Measurements from ENCODE around the gene LIMA1. TPM values are rescaled to one million over a fixed set of nuclear protein-coding genes. Genes with fewer than 3 reads are reported as not detected.

LIMA1 gene
- total and polyA plus RNA-seq, 2 of the 4 experiments (the other 2 are of a cell fraction) = 126 to 163 TPM

DNA sequence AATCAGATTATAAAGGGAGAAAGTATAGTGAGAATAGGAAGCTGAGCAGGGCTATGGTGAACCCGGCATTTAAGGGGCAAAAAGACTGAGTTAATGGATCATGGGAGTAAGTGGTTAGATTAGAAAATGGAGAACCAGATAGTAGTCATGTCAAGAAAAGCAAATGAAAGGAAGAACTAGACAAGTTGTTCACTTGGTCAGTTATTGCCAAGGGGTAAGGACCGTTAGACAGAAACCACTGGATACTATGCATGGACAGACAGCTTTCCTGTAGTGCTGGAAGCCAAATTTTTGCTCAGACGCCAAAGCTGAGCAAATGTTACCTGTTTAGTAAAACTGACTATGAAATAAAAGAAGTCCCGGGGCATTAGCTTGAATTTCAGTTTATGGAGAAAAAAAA lies 3.8 kb downstream of the LIMA1 start:
- Histone ChIP-seq H3K79me1 (ENCODE audit: low read depth in 1 of 2, low read length in 2 of 2) (peaks cover 9 to 20% of the 10 kb centered on the region in 2 experiments), H4K5ac (ENCODE audit: low read depth, low read length) (no peak overlapping the region), H3K4me2 (ENCODE audit: low read depth, low read length) (no peak overlapping the region), H2AK5ac (ENCODE audit: low read depth, low read length) (no peak overlapping the region), H3K18ac (ENCODE audit: low read depth, low read length) (no peak overlapping the region), H4K20me1 (ENCODE audit: insufficient read depth, low read length) (no peaks in the 10 kb centered on the region), H3K4me1 (ENCODE audit: control insufficient read depth, insufficient read depth, low read length) (peaks cover 7% of the 10 kb centered on the region; the same call in 1 of the 2 replicates), H2AK9ac (replicated peaks; ENCODE audit: low read depth, low read length, poor library complexity) (no peak overlapping the region), H4K8ac (ENCODE audit: low read depth in 2 of 2, low read length in 2 of 2) (no peak overlapping the region), H2BK20ac (ENCODE audit: low read depth, low read length) (no peak overlapping the region), H3K27me3 (ENCODE audit: control insufficient read depth, insufficient read depth, low read length) (no peaks in the 10 kb centered on the region), H2BK120ac (ENCODE audit: low read depth, low read length) (no peak overlapping the region), H3K4me3 (ENCODE audit: insufficient read depth, low read depth, low read length) (no peak overlapping the region), H3K14ac (replicated peaks; ENCODE audit: low read depth, low read length) (no peak overlapping the region), H3K9me1 (ENCODE audit: insufficient read depth, low read length) (peaks cover 9% of the 10 kb centered on the region; the same call in 1 of the 2 replicates), H4K91ac (ENCODE audit: insufficient read depth, low read depth, low read length) (no peak overlapping the region), H2AFZ (replicated peaks; ENCODE audit: low read length, poor library complexity) (no peak overlapping the region), H3K4ac (ENCODE audit: low read depth, low read length) (no peak overlapping the region), H3K23ac (ENCODE audit: low read depth, low read length) (no peak overlapping the region), H3K9ac (ENCODE audit: low read depth, low read length) (no peak overlapping the region), H2BK5ac (ENCODE audit: low read depth, low read length, poor library complexity, severe bottlenecking) (no peak overlapping the region), H3K9me3 (ENCODE audit: control insufficient read depth, insufficient read depth, low read length) (no peaks in the 10 kb centered on the region), H3K56ac (ENCODE audit: extremely low read depth, insufficient read depth, low read length) (no peak overlapping the region), H3K36me3 (ENCODE audit: control insufficient read depth, insufficient read depth, low read length) (no peaks in the 10 kb centered on the region), H3K27ac (ENCODE audit: insufficient read depth, low read length) (no peak overlapping the region), H2BK15ac (ENCODE audit: low read depth, low read length) (no peak overlapping the region)
- intact Hi-C loops (cut with micrococcal nuclease) = no loop called here
- BruUV-seq (replicated peaks) = no TSS peak
- in situ Hi-C loops (cut with MboI; ENCODE audit: low sequenced_read_pairs) = no loop called here
- ATAC-seq (ENCODE audit: low read depth) (no peak), DNase-seq (no peak)
- dilution Hi-C loops (cut with HindIII; ENCODE audit: low sequenced_read_pairs, unreplicated experiment) = no loop called here
- ChIA-PET CTCF (no interaction called here), POLR2A (ENCODE audit: unreplicated experiment) (interaction anchor here (0.6 kb wide), 1 partner anchor 37 kb away, joined by 4 read pairs; no protein-coding TSS in a partner anchor)
- 92% methylated on average over 2 of the region's 4 CpGs; no CpG with 5 or more reads in 1 of the 2 experiments for WGBS, 2 experiments (ENCODE audit: extremely low coverage in 2 of 2, insufficient read length in 1 of 2)
- no peak for TF ChIP-seq SMC3 (IDR thresholded peaks at IDR 0.05; ENCODE audit: low read depth, low read length)
- TF ChIP-seq, protein P1, sequence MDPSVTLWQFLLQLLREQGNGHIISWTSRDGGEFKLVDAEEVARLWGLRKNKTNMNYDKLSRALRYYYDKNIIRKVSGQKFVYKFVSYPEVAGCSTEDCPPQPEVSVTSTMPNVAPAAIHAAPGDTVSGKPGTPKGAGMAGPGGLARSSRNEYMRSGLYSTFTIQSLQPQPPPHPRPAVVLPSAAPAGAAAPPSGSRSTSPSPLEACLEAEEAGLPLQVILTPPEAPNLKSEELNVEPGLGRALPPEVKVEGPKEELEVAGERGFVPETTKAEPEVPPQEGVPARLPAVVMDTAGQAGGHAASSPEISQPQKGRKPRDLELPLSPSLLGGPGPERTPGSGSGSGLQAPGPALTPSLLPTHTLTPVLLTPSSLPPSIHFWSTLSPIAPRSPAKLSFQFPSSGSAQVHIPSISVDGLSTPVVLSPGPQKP (IDR thresholded peaks at IDR 0.05; ENCODE audit: borderline replicate concordance, low read depth, low read length) = no peak
- no peak for TF ChIP-seq RFX5 (IDR thresholded peaks at IDR 0.05; ENCODE audit: low read depth, low read length)
- TF ChIP-seq FOS (IDR thresholded peaks at IDR 0.05; ENCODE audit: low read depth, low read length) = no peak
- TF ChIP-seq RCOR1 (IDR thresholded peaks at IDR 0.05; ENCODE audit: insufficient replicate concordance, low read length) = no peak
- no peak for TF ChIP-seq CEBPB (IDR thresholded peaks at IDR 0.05; ENCODE audit: low read depth, low read length)
- no peak for TF ChIP-seq POLR2A (IDR thresholded peaks at IDR 0.05; ENCODE audit: low read depth, low read length)
- TF ChIP-seq, protein P2, sequence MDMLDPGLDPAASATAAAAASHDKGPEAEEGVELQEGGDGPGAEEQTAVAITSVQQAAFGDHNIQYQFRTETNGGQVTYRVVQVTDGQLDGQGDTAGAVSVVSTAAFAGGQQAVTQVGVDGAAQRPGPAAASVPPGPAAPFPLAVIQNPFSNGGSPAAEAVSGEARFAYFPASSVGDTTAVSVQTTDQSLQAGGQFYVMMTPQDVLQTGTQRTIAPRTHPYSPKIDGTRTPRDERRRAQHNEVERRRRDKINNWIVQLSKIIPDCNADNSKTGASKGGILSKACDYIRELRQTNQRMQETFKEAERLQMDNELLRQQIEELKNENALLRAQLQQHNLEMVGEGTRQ (IDR thresholded peaks at IDR 0.05; ENCODE audit: low read depth, low read length) = no peak
- TF ChIP-seq RAD21 (IDR thresholded peaks at IDR 0.05; ENCODE audit: low read length) = no peak
- no peak for TF ChIP-seq MAFK (IDR thresholded peaks at IDR 0.05; ENCODE audit: low read depth, low read length)
- no peak for TF ChIP-seq CHD1 (IDR thresholded peaks at IDR 0.05; ENCODE audit: low read depth, low read length)
- no peak for TF ChIP-seq NFE2L2 (IDR thresholded peaks at IDR 0.05; ENCODE audit: low read depth, low read length)
- TF ChIP-seq MAZ (IDR thresholded peaks at IDR 0.05; ENCODE audit: borderline replicate concordance, low read depth, low read length) = no peak
- TF ChIP-seq MXI1 (IDR thresholded peaks at IDR 0.05; ENCODE audit: borderline replicate concordance, low read depth, low read length) = no peak

All from IMR-90 (cell line).